Left lung (tissue), 10 donors: Measurements from ENCODE around the gene SUCNR1. TPM values are rescaled to one million over a fixed set of nuclear protein-coding genes. Genes with fewer than 3 reads are reported as not detected.

Experiments used
- ATAC-seq: fragments of 200-7000 bp; cut with Tn5 transposase; one replicate; pipeline ENCODE4 v1.9.1; 2020; ENCODE audit warnings: moderate library complexity
- DNase-seq, 4 donors: peaks; one replicate each; pipeline ENCODE4 v3.0.0-alpha.2; 2013 to 2020
- H3K27ac ChIP-seq, 2 donors: fragments of 200-600 bp; sonication (generic) in 1 of 2; one replicate each; pipeline versions ENCODE4 v1.5.0 to v1.8.0; 2020 to 2021
- H3K27me3 ChIP-seq, 2 donors: fragments of 200-600 bp; sonication (generic) in 1 of 2; one replicate each; pipeline versions ENCODE4 v1.5.0 to v1.8.0; 2020 to 2021
- H3K36me3 ChIP-seq, 2 donors: fragments of 200-600 bp; sonication (generic) in 1 of 2; one replicate each; pipeline versions ENCODE4 v1.5.0 to v1.8.0; 2020 to 2021
- H3K4me1 ChIP-seq, 2 donors: fragments of 200-600 bp; one replicate each; pipeline ENCODE4 v1.8.0; 2021
- H3K4me3 ChIP-seq, 2 donors: fragments of 200-600 bp; sonication (generic) in 1 of 2; one replicate each; pipeline versions ENCODE4 v1.5.0 to v1.8.0; 2020 to 2021; ENCODE audit warnings: mild to moderate bottlenecking in 1 of 2
- H3K9me3 ChIP-seq, 2 donors: fragments of 200-600 bp; sonication (generic) in 1 of 2; one replicate each; pipeline versions ENCODE4 v1.5.0 to v1.8.0; 2020 to 2021
- intact Hi-C, 2 donors: fragments of 100-400 bp; cut with DNase I; formaldehyde crosslinking; loops; one replicate each; pipeline versions ENCODE4 v1.11.2 to v1.14.2; 2022
- polyA plus RNA-seq, 6 donors: library from polyadenylated mRNA; unstranded; fragments of 120-200 nt; gene quantifications; one replicate each; pipeline ENCODE4 v1.2.1, GENCODE V29; 2013; ENCODE audit not compliant: insufficient read length in 6 of 6
- total RNA-seq, 2 donors: library from RNA; stranded (reverse); fragmentation: NEBNext Ultra II Directional; extraction: Animal tissue kit (Norgen Biotek cat#: 25700); gene quantifications; one replicate each; pipeline ENCODE4 v1.2.1, GENCODE V29; 2021
- TF ChIP-seq, protein P1 (sequence below), 2 donors: fragments of 200-600 bp; sonication (generic) in 1 of 2; IDR thresholded peaks; one replicate each; pipeline versions ENCODE4 v1.5.0 to v1.8.0; 2021; ENCODE audit warnings: antibody characterized with exemption in 2 of 2
- donor health status: DM: no; HTN: yes; CAD: no.
- donor health status: DM: no; HTN: no; CAD: no.

Gene SUCNR1
- total and polyA plus RNA-seq, 8 donors, result 0.04 to 4.8 (median 0.21) TPM

DNA sequence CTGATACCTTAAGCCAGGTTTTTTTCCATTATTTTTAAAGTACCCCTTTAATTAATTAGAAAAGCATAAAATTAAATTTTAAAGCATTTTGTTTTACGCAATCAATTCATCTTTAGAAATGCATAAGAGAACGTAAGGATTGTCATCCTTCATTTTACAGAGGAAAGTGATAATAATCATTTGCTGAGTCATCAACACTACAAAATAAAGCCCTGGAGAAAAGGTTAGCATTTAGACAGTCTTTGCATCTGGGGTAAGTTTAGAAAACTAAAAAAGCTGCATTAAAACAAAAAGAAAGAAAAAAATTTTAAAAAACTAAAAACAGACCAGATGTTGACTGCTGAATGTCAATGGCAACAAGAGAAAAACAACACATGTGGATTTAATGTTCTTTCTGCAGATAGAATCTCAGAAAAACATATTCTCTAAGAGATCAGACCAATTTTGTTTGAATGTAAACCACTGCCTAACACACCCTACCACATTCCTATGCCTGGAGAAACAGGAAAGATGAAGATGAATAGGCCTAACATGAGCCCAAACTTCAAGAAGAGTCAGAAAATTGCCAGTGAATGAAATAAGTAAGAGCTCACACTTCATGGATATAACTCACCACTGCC, 59.9 kb downstream of the SUCNR1 start:
- intact Hi-C loops, result no loop called here
- Histone ChIP-seq H3K4me1 (no peaks in the 10 kb centered on the region), H3K4me3 (no peak overlapping the region), H3K9me3 (no peaks in the 10 kb centered on the region), H3K36me3 (no peaks in the 10 kb centered on the region), H3K27ac (no peak overlapping the region), H3K27me3 (no peaks in the 10 kb centered on the region)
- TF ChIP-seq, protein P1, sequence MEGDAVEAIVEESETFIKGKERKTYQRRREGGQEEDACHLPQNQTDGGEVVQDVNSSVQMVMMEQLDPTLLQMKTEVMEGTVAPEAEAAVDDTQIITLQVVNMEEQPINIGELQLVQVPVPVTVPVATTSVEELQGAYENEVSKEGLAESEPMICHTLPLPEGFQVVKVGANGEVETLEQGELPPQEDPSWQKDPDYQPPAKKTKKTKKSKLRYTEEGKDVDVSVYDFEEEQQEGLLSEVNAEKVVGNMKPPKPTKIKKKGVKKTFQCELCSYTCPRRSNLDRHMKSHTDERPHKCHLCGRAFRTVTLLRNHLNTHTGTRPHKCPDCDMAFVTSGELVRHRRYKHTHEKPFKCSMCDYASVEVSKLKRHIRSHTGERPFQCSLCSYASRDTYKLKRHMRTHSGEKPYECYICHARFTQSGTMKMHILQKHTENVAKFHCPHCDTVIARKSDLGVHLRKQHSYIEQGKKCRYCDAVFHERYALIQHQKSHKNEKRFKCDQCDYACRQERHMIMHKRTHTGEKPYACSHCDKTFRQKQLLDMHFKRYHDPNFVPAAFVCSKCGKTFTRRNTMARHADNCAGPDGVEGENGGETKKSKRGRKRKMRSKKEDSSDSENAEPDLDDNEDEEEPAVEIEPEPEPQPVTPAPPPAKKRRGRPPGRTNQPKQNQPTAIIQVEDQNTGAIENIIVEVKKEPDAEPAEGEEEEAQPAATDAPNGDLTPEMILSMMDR (IDR thresholded peaks at IDR 0.05), result no peak
- ATAC-seq (no peak), DNase-seq (no peak)

Other genes starting within 250 kb of the SUCNR1 start
- gene AADACL2, start 139.7 kb upstream of the SUCNR1 start, total RNA-seq, result not detected
- gene AADACL2, start 139.7 kb upstream of the SUCNR1 start, polyA plus RNA-seq, result not detected
- 1 to 10 TPM; 1.1 to 7.2 TPM for gene AADAC, start 59.5 kb upstream of the SUCNR1 start, total RNA-seq
- 1 to 10 TPM in 2 of 6 donors, under 1 TPM in 4; 0.62 to 2.6 (median 0.70) TPM for gene AADAC, start 59.5 kb upstream of the SUCNR1 start, polyA plus RNA-seq